ENCODE data around the gene CDK19.

Gene CDK19

GRCh38 chr6:110693994-110694393 is 121.3 kb downstream of the CDK19 start:
- Histone ChIP-seq H3K4me1 (ENCODE audit: insufficient read depth, low read length, severe bottlenecking) (peaks cover 8% of the 10 kb centered on the region), H3K27me3 (ENCODE audit: insufficient read depth, low read length) (no peaks in the 10 kb centered on the region), H3F3A (ENCODE audit: insufficient read depth, low read length) (no peaks in the 10 kb centered on the region), H4K20me1 (ENCODE audit: insufficient read depth, low read length) (no peaks in the 10 kb centered on the region), H3K36me3 (ENCODE audit: insufficient read depth, low read length) (peaks cover 5% of the 10 kb centered on the region), H3K4me3 (ENCODE audit: low read depth, low read length, poor library complexity, severe bottlenecking) (no peak overlapping the region), H3K9me3 (ENCODE audit: low read length) (peaks cover 3% of the 10 kb centered on the region; the same call in 1 of the 2 replicates), H2AFZ (ENCODE audit: low read length) (no peak overlapping the region), H3K9me2 (ENCODE audit: low read depth, low read length) (no peaks in the 10 kb centered on the region), H3K79me2 (ENCODE audit: insufficient read depth, low read length) (no peaks in the 10 kb centered on the region), H3K4me2 (ENCODE audit: low read length) (no peak overlapping the region), H3K9ac (ENCODE audit: low read length) (no peak overlapping the region), H3K27ac (ENCODE audit: low read depth, low read length, poor library complexity, severe bottlenecking) (no peak overlapping the region)
- TF ChIP-seq CTCF (IDR thresholded peaks at IDR 0.05; ENCODE audit: low read length) (no peak), EZH2 (IDR thresholded peaks at IDR 0.05; ENCODE audit: borderline replicate concordance, low read length) (no peak)

GRCh38 chr6:110693296-110693695 is 122.0 kb downstream of the CDK19 start:
- Histone ChIP-seq H3K4me2 (ENCODE audit: low read length) (no peak overlapping the region), H3K9me3 (ENCODE audit: low read length) (peaks cover 3% of the 10 kb centered on the region; the same call in 1 of the 2 replicates), H3F3A (ENCODE audit: insufficient read depth, low read length) (no peaks in the 10 kb centered on the region), H3K4me3 (ENCODE audit: low read depth, low read length, poor library complexity, severe bottlenecking) (no peak overlapping the region), H3K79me2 (ENCODE audit: insufficient read depth, low read length) (no peaks in the 10 kb centered on the region), H3K27me3 (ENCODE audit: insufficient read depth, low read length) (no peaks in the 10 kb centered on the region), H3K27ac (ENCODE audit: low read depth, low read length, poor library complexity, severe bottlenecking) (no peak overlapping the region), H3K36me3 (ENCODE audit: insufficient read depth, low read length) (peaks cover 1% of the 10 kb centered on the region), H3K4me1 (ENCODE audit: insufficient read depth, low read length, severe bottlenecking) (peaks cover 11% of the 10 kb centered on the region), H3K9ac (ENCODE audit: low read length) (no peak overlapping the region), H4K20me1 (ENCODE audit: insufficient read depth, low read length) (no peaks in the 10 kb centered on the region), H3K9me2 (ENCODE audit: low read depth, low read length) (no peaks in the 10 kb centered on the region), H2AFZ (ENCODE audit: low read length) (no peak overlapping the region)
- no peak for TF ChIP-seq EZH2 (IDR thresholded peaks at IDR 0.05; ENCODE audit: borderline replicate concordance, low read length)
- TF ChIP-seq CTCF (IDR thresholded peaks at IDR 0.05; ENCODE audit: low read length): no peak

GRCh38 chr6:110690916-110691315 is 124.4 kb downstream of the CDK19 start:
- Histone ChIP-seq H2AFZ (ENCODE audit: low read length) (no peak overlapping the region), H3K36me3 (ENCODE audit: insufficient read depth, low read length) (no peaks in the 10 kb centered on the region), H3K27me3 (ENCODE audit: insufficient read depth, low read length) (no peaks in the 10 kb centered on the region), H3K79me2 (ENCODE audit: insufficient read depth, low read length) (no peaks in the 10 kb centered on the region), H3K4me3 (ENCODE audit: low read depth, low read length, poor library complexity, severe bottlenecking) (no peak overlapping the region), H3K9ac (ENCODE audit: low read length) (no peak overlapping the region), H3K4me2 (ENCODE audit: low read length) (no peak overlapping the region), H3K27ac (ENCODE audit: low read depth, low read length, poor library complexity, severe bottlenecking) (no peak overlapping the region), H3K4me1 (ENCODE audit: insufficient read depth, low read length, severe bottlenecking) (peaks cover 21% of the 10 kb centered on the region), H3K9me3 (ENCODE audit: low read length) (no peaks in the 10 kb centered on the region), H4K20me1 (ENCODE audit: insufficient read depth, low read length) (no peaks in the 10 kb centered on the region), H3F3A (ENCODE audit: insufficient read depth, low read length) (no peaks in the 10 kb centered on the region), H3K9me2 (ENCODE audit: low read depth, low read length) (no peaks in the 10 kb centered on the region)
- no peak for TF ChIP-seq EZH2 (IDR thresholded peaks at IDR 0.05; ENCODE audit: borderline replicate concordance, low read length)
- no peak for TF ChIP-seq CTCF (IDR thresholded peaks at IDR 0.05; ENCODE audit: low read length)

Measured in OCI-LY1 (cell line).